ENCODE measurements around the gene SDK2.

SDK2 gene

GRCh38 chr17:73390221-73390620, 254.0 kb downstream of the SDK2 start:
- no peak for DNase-seq (ENCODE audit: low spot score)

GRCh38 chr17:73389411-73389810, 254.8 kb downstream of the SDK2 start:
- DNase-seq (ENCODE audit: low spot score) = no peak

- DNase-seq (ENCODE audit: low spot score) = no peak
These were observed 255.7 kb downstream of the SDK2 start for GRCh38 chr17:73388578-73388905.

GRCh38 chr17:73387746-73388577, 256.3 kb downstream of the SDK2 start:
- peak; percentile 84 for DNase-seq (ENCODE audit: low spot score)

GRCh38 chr17:73386561-73386960, 257.7 kb downstream of the SDK2 start:
- DNase-seq (ENCODE audit: low spot score) = no peak

- DNase-seq (ENCODE audit: low spot score) = no peak
These were observed 259.3 kb downstream of the SDK2 start for GRCh38 chr17:73384926-73385325.

- DNase-seq (ENCODE audit: low spot score) = no peak
These were observed 263.7 kb downstream of the SDK2 start for GRCh38 chr17:73380439-73381106.

GRCh38 chr17:73379826-73380225, 264.4 kb downstream of the SDK2 start:
- no peak for DNase-seq (ENCODE audit: low spot score)

- no peak for DNase-seq (ENCODE audit: low spot score)
These were observed 265.2 kb downstream of the SDK2 start for GRCh38 chr17:73378974-73379470.

GRCh38 chr17:73376636-73377035, 267.6 kb downstream of the SDK2 start:
- no peak for DNase-seq (ENCODE audit: low spot score)

GRCh38 chr17:73376152-73376551, 268.1 kb downstream of the SDK2 start:
- DNase-seq (ENCODE audit: low spot score) = no peak

- no peak for DNase-seq (ENCODE audit: low spot score)
These were observed 272.4 kb downstream of the SDK2 start for GRCh38 chr17:73371836-73372235.

GRCh38 chr17:73371285-73371684, 273.0 kb downstream of the SDK2 start:
- DNase-seq (ENCODE audit: low spot score) = peak; percentile 84

GRCh38 chr17:73369817-73370490, 274.3 kb downstream of the SDK2 start:
- DNase-seq (ENCODE audit: low spot score) = peak; percentile 90

GRCh38 chr17:73369111-73369521, 275.1 kb downstream of the SDK2 start:
- no peak for DNase-seq (ENCODE audit: low spot score)

- DNase-seq (ENCODE audit: low spot score) = no peak
These were observed 276.1 kb downstream of the SDK2 start for GRCh38 chr17:73368085-73368631.

GRCh38 chr17:73365906-73366623, 278.2 kb downstream of the SDK2 start:
- peak; percentile 55 for DNase-seq (ENCODE audit: low spot score)

GRCh38 chr17:73365301-73365874, 278.9 kb downstream of the SDK2 start:
- no peak for DNase-seq (ENCODE audit: low spot score)

GRCh38 chr17:73364155-73364522, 280.1 kb downstream of the SDK2 start:
- DNase-seq (ENCODE audit: low spot score) = no peak

- DNase-seq (ENCODE audit: low spot score) = no peak
These were observed 280.6 kb downstream of the SDK2 start for GRCh38 chr17:73363442-73364154.

GRCh38 chr17:73362697-73363096, 281.5 kb downstream of the SDK2 start:
- DNase-seq (ENCODE audit: low spot score) = no peak

Data from AG20443 (cell line).